Caco-2 (cell line): ENCODE data around the gene S100A5. TPM values are rescaled to one million over a fixed set of nuclear protein-coding genes. Genes with fewer than 3 reads are reported as not detected.

Source experiments
- BruUV-seq: library from RNA; stranded (reverse); fragments of 400-500 nt; replicated peaks from 2 replicates; lab custom pipeline; 2021; lab: Mats Ljungman, UMichigan
- CTCF ChIA-PET: fragments of 300-600 bp; sonication (Branson Sonifier 250); formaldehyde crosslinking; loops from one replicate; lab custom pipeline; 2022; ENCODE audit warnings: antibody characterized with exemption; lab: Charles Lee
- POLR2A ChIA-PET: fragments of 300-600 bp; sonication (Branson Sonifier 250); formaldehyde crosslinking; loops from one replicate; lab custom pipeline; 2022; ENCODE audit warnings: antibody characterized with exemption; lab: Charles Lee
- DNase-seq, 2 experiments: peaks; one replicate each; pipeline versions ENCODE4 v3.0.0 to v3.0.0-alpha.2; 2020 to 2022
- H3K27me3 ChIP-seq: replicated peaks from 2 replicates; pipeline ENCODE4 v1.6.0; 2011; ENCODE audit warnings: low read length; ENCODE audit not compliant: control insufficient read depth, insufficient read depth
- H3K36me3 ChIP-seq: 2 replicates; pipeline ENCODE4 v1.5.1; 2011; ENCODE audit warnings: low read length; ENCODE audit not compliant: control insufficient read depth, insufficient read depth
- H3K4me1 ChIP-seq: fragments of 250-450 bp; sonication (Bioruptor Pico); 2 replicates; pipeline ENCODE4 v1.5.1; 2020; ENCODE audit warnings: mild to moderate bottlenecking
- H3K4me3 ChIP-seq: 2 replicates; pipeline ENCODE4 v1.5.1; 2011; ENCODE audit warnings: low read depth, mild to moderate bottlenecking, control low read depth, low read length
- H3K9me3 ChIP-seq: fragments of 250-450 bp; sonication (Bioruptor Pico); 2 replicates; pipeline ENCODE4 v1.5.1; 2020; ENCODE audit warnings: mild to moderate bottlenecking, moderate library complexity
- H3K27ac Mint-ChIP-seq: one replicate; pipeline ENCODE4 v1.8.0; 2022; ENCODE audit warnings: mixed read lengths; ENCODE audit not compliant: unreplicated experiment
- H3K27me3 Mint-ChIP-seq: one replicate; pipeline ENCODE4 v1.8.0; 2022; ENCODE audit warnings: mixed read lengths; ENCODE audit not compliant: insufficient read depth, unreplicated experiment
- H3K36me3 Mint-ChIP-seq: one replicate; pipeline ENCODE4 v1.8.0; 2022; ENCODE audit warnings: mild to moderate bottlenecking, mixed read lengths; ENCODE audit not compliant: insufficient read depth, unreplicated experiment
- H3K4me1 Mint-ChIP-seq: one replicate; pipeline ENCODE4 v1.8.0; 2022; ENCODE audit warnings: low read depth, mixed read lengths; ENCODE audit not compliant: unreplicated experiment
- H3K4me3 Mint-ChIP-seq: one replicate; pipeline ENCODE4 v1.8.0; 2022; ENCODE audit warnings: mild to moderate bottlenecking, moderate library complexity, mixed read lengths; ENCODE audit not compliant: unreplicated experiment
- H3K9me3 Mint-ChIP-seq: one replicate; pipeline ENCODE4 v1.8.0; 2022; ENCODE audit warnings: mixed read lengths; ENCODE audit not compliant: unreplicated experiment
- CTCF ChIP-seq, 2 experiments: fragments of 200-600 bp in 1 of 2; IDR thresholded peaks; 1 replicate in 1 of 2; 2 replicates in 1 of 2; pipeline versions ENCODE4 v1.5.1 to v1.8.0; 2011 to 2022; ENCODE audit warnings: antibody characterized with exemption in 1 of 2, control low read depth in 1 of 2, inconsistent platforms in 1 of 2, low read depth in 1 of 2, low read length in 1 of 2, mild to moderate bottlenecking in 1 of 2, moderate library complexity in 1 of 2; ENCODE audit not compliant: insufficient read depth in 1 of 2, severe bottlenecking in 1 of 2, unreplicated experiment in 1 of 2
- intact Hi-C: fragments of 100-400 bp; cut with micrococcal nuclease; formaldehyde crosslinking; loops from one replicate; pipeline ENCODE4 v1.10.0; 2022; ENCODE audit not compliant: unreplicated experiment
- total RNA-seq: library from RNA; stranded (reverse); gene quantifications from 2 replicates; pipeline ENCODE4 v1.2.3, GENCODE V29; 2022

Gene S100A5
- total RNA-seq, 1 experiment from 2014 or later, result not detected

GRCh38 chr1:153535242-153536011, 5.3 kb downstream of the S100A5 start, which contains the start of gene S100A6:
S100A6 (minus strand) TSS chr1:153535991; CDS start chr1:153535339, 652 bp downstream.
- Mint-ChIP-seq H3K9me3 (no peaks in the 10 kb centered on the region), H3K4me3 (peak within 1 kb of the TSS; percentile 95), H3K4me1 (peaks cover 31% of the 10 kb centered on the region), H3K27me3 (no peaks in the 10 kb centered on the region), H3K27ac (peak within 1 kb of the TSS; percentile 94), H3K36me3 (peaks cover 21% of the 10 kb centered on the region)
- no peaks in the 10 kb centered on the region for H3K27me3 ChIP-seq
- H3K4me3 ChIP-seq, result peak within 1 kb of the TSS; percentile 44
- ChIA-PET POLR2A (interaction anchor here (0.6 to 2.0 kb wide), 9 partner anchors 9 to 96 kb away, joined by 3 to 13 read pairs (median 4); partner anchors contain the start of gene S100A13), CTCF (interaction anchor here (0.6 to 1.9 kb wide), 11 partner anchors 9 to 92 kb away, joined by 3 to 9 read pairs (median 5); partner anchors contain the start of genes S100A13, S100A14 and S100A4)
- TF ChIP-seq CTCF (IDR thresholded peaks at IDR 0.05; ENCODE audit: insufficient read depth in 1 of 2, low read depth in 1 of 2, low read length in 1 of 2, severe bottlenecking in 1 of 2, unreplicated experiment in 1 of 2), result no peak
- no peak for DNase-seq
- no peaks in the 10 kb centered on the region; the same call in 1 of the 2 replicates for H3K36me3 ChIP-seq
- H3K4me1 ChIP-seq, result peaks cover 37% of the 10 kb centered on the region
- intact Hi-C loops, result no loop called here
- no peaks in the 10 kb centered on the region for H3K9me3 ChIP-seq
- BruUV-seq, result TSS peak; percentile 79

GRCh38 chr1:153534925-153535241, 5.9 kb downstream of the S100A5 start:
- ChIA-PET CTCF (interaction anchor here (0.7 to 1.9 kb wide), 3 partner anchors 24 to 83 kb away, joined by 5 to 8 read pairs (median 5); no protein-coding TSS in a partner anchor), POLR2A (interaction anchor here (0.6 to 2.0 kb wide), 4 partner anchors 10 to 92 kb away, joined by 3 to 13 read pairs (median 5); partner anchors contain the start of gene S100A13)
- Histone ChIP-seq H3K9me3 (no peaks in the 10 kb centered on the region), H3K27me3 (no peaks in the 10 kb centered on the region), H3K36me3 (no peaks in the 10 kb centered on the region; the same call in 1 of the 2 replicates), H3K4me1 (peaks cover 37% of the 10 kb centered on the region), H3K4me3 (peak overlapping the region; percentile 44)
- TF ChIP-seq CTCF (IDR thresholded peaks at IDR 0.05; ENCODE audit: insufficient read depth in 1 of 2, low read depth in 1 of 2, low read length in 1 of 2, severe bottlenecking in 1 of 2, unreplicated experiment in 1 of 2), result no peak
- intact Hi-C loops, result no loop called here
- H3K4me3 Mint-ChIP-seq, result peak overlapping the region; percentile 95
- H3K9me3 Mint-ChIP-seq, result no peaks in the 10 kb centered on the region
- H3K27ac Mint-ChIP-seq, result peak overlapping the region; percentile 94
- DNase-seq, result no peak
- H3K27me3 Mint-ChIP-seq, result no peaks in the 10 kb centered on the region
- H3K4me1 Mint-ChIP-seq, result peaks cover 31% of the 10 kb centered on the region
- peaks cover 21% of the 10 kb centered on the region for H3K36me3 Mint-ChIP-seq
- no TSS peak for BruUV-seq

GRCh38 chr1:153534226-153534924, 6.4 kb downstream of the S100A5 start:
- Histone ChIP-seq H3K4me3 (peak overlapping the region; percentile 44), H3K4me1 (peaks cover 37% of the 10 kb centered on the region), H3K27me3 (no peaks in the 10 kb centered on the region), H3K9me3 (no peaks in the 10 kb centered on the region), H3K36me3 (no peaks in the 10 kb centered on the region; the same call in 1 of the 2 replicates)
- Mint-ChIP-seq H3K4me1 (peaks cover 31% of the 10 kb centered on the region), H3K9me3 (no peaks in the 10 kb centered on the region), H3K36me3 (peaks cover 21% of the 10 kb centered on the region), H3K27ac (peak overlapping the region; percentile 72), H3K4me3 (peak overlapping the region; percentile 95), H3K27me3 (no peaks in the 10 kb centered on the region)
- intact Hi-C loops, result no loop called here
- CTCF ChIA-PET, result interaction anchor here (1.2 to 3.7 kb wide), 4 partner anchors 11 to 84 kb away, joined by 4 to 16 read pairs (median 6); partner anchors contain the start of gene S100A4
- TF ChIP-seq CTCF (IDR thresholded peaks at IDR 0.05; ENCODE audit: insufficient read depth in 1 of 2, low read depth in 1 of 2, low read length in 1 of 2, severe bottlenecking in 1 of 2, unreplicated experiment in 1 of 2), result no peak
- BruUV-seq, result no TSS peak
- DNase-seq, result no peak
- POLR2A ChIA-PET, result interaction anchor here (0.6 to 2.0 kb wide), 5 partner anchors 10 to 92 kb away, joined by 3 to 13 read pairs (median 3); partner anchors contain the start of genes S100A13 and S100A14
